HEK293T (cell line): Measurements from ENCODE around the gene EGFR.
"Not testable (repeated sequence)": the region's sequence is repeated elsewhere in the genome, so short reads cannot be mapped to it uniquely, and the experiment has no call there.

Experiments used
- CTCF ChIA-PET: fragments of 350-600 bp; formaldehyde crosslinking; extraction: SDS; loops from one replicate; lab custom pipeline; 2021; ENCODE audit warnings: antibody characterized with exemption, inconsistent platforms; lab: Yijun Ruan, JAX
- POLR2A ChIA-PET: fragments of 350-600 bp; formaldehyde crosslinking; extraction: SDS; loops from one replicate; lab custom pipeline; 2020; ENCODE audit warnings: antibody characterized with exemption, inconsistent platforms; lab: Yijun Ruan, JAX
- DNase-seq: peaks from one replicate; pipeline ENCODE4 v3.0.0; 2012; ENCODE audit warnings: mixed read lengths; ENCODE audit errors: extremely low spot score
- ARNT ChIP-seq: fragments of 450-650 bp; IDR thresholded peaks from 2 replicates; pipeline ENCODE4 v1.6.1; 2017; ENCODE audit warnings: mild to moderate bottlenecking
- BHLHE40 ChIP-seq: fragments of 450-650 bp; IDR thresholded peaks from 2 replicates; pipeline ENCODE4 v1.6.1; 2016; ENCODE audit warnings: mild to moderate bottlenecking, moderate library complexity, borderline replicate concordance
- CTBP1 ChIP-seq: fragments of 450-650 bp; IDR thresholded peaks from 2 replicates; pipeline ENCODE4 v1.6.1; 2016; ENCODE audit warnings: borderline replicate concordance
- ELF4 ChIP-seq: fragments of 450-650 bp; IDR thresholded peaks from 2 replicates; pipeline ENCODE4 v1.6.1; 2017; ENCODE audit warnings: antibody characterized with exemption
- FOXA1 ChIP-seq: fragments of 450-650 bp; IDR thresholded peaks from 2 replicates; pipeline ENCODE4 v1.6.1; 2016; ENCODE audit warnings: mild to moderate bottlenecking
- FOXK2 ChIP-seq: fragments of 450-650 bp; IDR thresholded peaks from 2 replicates; pipeline ENCODE4 v1.6.1; 2016; ENCODE audit warnings: mild to moderate bottlenecking
- FOXM1 ChIP-seq: fragments of 450-650 bp; IDR thresholded peaks from 2 replicates; pipeline ENCODE4 v1.6.1; 2017; ENCODE audit warnings: mild to moderate bottlenecking, borderline replicate concordance
- HDGF ChIP-seq: fragments of 450-650 bp; IDR thresholded peaks from 2 replicates; pipeline ENCODE4 v1.6.1; 2017; ENCODE audit warnings: antibody characterized with exemption, borderline replicate concordance
- L3MBTL2 ChIP-seq: fragments of 450-650 bp; conservative IDR thresholded peaks from 2 replicates; pipeline ENCODE4 v1.6.1; 2016; ENCODE audit warnings: mild to moderate bottlenecking
- LEF1 ChIP-seq: fragments of 450-650 bp; IDR thresholded peaks from 2 replicates; pipeline ENCODE4 v1.6.1; 2017; ENCODE audit warnings: mild to moderate bottlenecking, borderline replicate concordance
- NFRKB ChIP-seq: fragments of 450-650 bp; IDR thresholded peaks from 2 replicates; pipeline ENCODE4 v1.6.1; 2016; ENCODE audit warnings: mild to moderate bottlenecking, moderate library complexity
- PKNOX1 ChIP-seq: fragments of 450-650 bp; IDR thresholded peaks from 2 replicates; pipeline ENCODE4 v1.6.1; 2016
- SP1 ChIP-seq: fragments of 450-650 bp; IDR thresholded peaks from 2 replicates; pipeline ENCODE4 v1.6.1; 2017
- SUZ12 ChIP-seq: fragments of 450-650 bp; IDR thresholded peaks from 2 replicates; pipeline ENCODE4 v1.6.1; 2016; ENCODE audit warnings: mild to moderate bottlenecking
- TARDBP ChIP-seq: fragments of 450-650 bp; IDR thresholded peaks from 2 replicates; pipeline ENCODE4 v1.6.1; 2016
- ZNF384 ChIP-seq: fragments of 450-650 bp; IDR thresholded peaks from 2 replicates; pipeline ENCODE4 v1.6.1; 2016

Gene EGFR

GRCh38 chr7:55162476-55162875, 143.7 kb downstream of the EGFR start:
- POLR2A ChIA-PET = no interaction called here
- no peak for DNase-seq
- CTCF ChIA-PET = no interaction called here
- TF ChIP-seq LEF1 (no peak), FOXM1 (no peak), HDGF (no peak), PKNOX1 (no peak), NFRKB (no peak), L3MBTL2 (no peak), ARNT (no peak), ZNF384 (no peak), BHLHE40 (no peak)

DNA sequence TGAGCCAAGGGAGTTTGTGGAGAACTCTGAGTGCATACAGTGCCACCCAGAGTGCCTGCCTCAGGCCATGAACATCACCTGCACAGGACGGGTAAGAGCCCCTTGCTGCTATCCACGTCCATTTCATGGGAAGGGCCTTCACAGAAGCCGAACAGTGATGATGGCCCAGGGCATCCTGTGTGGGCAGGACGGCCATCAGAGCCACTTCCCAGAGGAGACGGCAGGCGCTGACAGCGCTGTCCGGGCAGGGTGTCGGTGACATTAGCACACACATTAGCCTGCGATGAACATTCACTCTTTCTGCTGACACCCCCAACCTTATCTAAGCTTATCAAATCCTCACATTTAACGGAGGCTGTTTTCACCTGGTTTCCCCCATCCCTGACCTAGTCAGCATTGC, 144.9 kb downstream of the EGFR start:
- TF ChIP-seq FOXK2 (no peak), CTBP1 (no peak), HDGF (no peak), SUZ12 (no peak), NFRKB (no peak), TARDBP (no peak)
- POLR2A ChIA-PET = no interaction called here
- DNase-seq = no peak
- CTCF ChIA-PET = no interaction called here

DNA sequence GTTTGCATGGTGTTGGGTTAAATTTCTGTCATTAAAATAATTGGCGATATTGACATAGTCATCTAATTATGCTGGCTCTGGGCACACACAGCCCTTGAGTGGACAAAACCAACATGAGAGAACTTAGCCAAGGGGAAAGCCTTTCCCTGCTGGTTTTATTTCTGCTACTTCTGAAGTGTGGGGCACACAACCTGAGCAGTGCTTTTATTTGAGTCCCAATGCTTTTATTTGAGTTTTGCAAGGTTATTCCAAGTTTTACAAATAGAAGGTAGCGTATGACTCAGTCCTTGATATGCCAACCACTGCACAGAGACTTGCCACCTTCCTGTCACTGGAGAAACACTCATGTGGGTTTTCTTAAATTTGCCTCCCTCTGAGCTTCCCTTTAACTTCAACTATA, 145.7 kb downstream of the EGFR start:
- POLR2A ChIA-PET = no interaction called here
- no peak for TF ChIP-seq LEF1
- TF ChIP-seq NFRKB = no peak
- TF ChIP-seq ARNT = no peak
- no peak for TF ChIP-seq FOXM1
- TF ChIP-seq SUZ12 = no peak
- TF ChIP-seq HDGF = no peak
- no peak for TF ChIP-seq SP1
- TF ChIP-seq CTBP1 = no peak
- no peak for TF ChIP-seq BHLHE40
- no peak for TF ChIP-seq FOXK2
- no peak for TF ChIP-seq FOXA1
- no peak for TF ChIP-seq ELF4
- TF ChIP-seq L3MBTL2 = no peak
- TF ChIP-seq TARDBP = no peak
- no peak for TF ChIP-seq PKNOX1
- no peak for TF ChIP-seq ZNF384
- DNase-seq = no peak
- CTCF ChIA-PET = no interaction called here

GRCh38 chr7:55165176-55165861, 146.5 kb downstream of the EGFR start:
- no peak for DNase-seq
- TF ChIP-seq LEF1 (no peak), PKNOX1 (no peak), FOXM1 (no peak), SP1 (no peak), HDGF (no peak), FOXA1 (no peak), TARDBP (no peak)
- POLR2A ChIA-PET = no interaction called here
- CTCF ChIA-PET = no interaction called here

- CTCF ChIA-PET, DNase-seq: not testable (repeated sequence)
- POLR2A ChIA-PET = interaction anchor here (0.7 kb wide), 1 partner anchor 939 kb away, joined by 4 read pairs; the partner anchor contains the start of gene CHCHD2
These were observed 148.5 kb downstream of the EGFR start for GRCh38 chr7:55167296-55167695.

DNA sequence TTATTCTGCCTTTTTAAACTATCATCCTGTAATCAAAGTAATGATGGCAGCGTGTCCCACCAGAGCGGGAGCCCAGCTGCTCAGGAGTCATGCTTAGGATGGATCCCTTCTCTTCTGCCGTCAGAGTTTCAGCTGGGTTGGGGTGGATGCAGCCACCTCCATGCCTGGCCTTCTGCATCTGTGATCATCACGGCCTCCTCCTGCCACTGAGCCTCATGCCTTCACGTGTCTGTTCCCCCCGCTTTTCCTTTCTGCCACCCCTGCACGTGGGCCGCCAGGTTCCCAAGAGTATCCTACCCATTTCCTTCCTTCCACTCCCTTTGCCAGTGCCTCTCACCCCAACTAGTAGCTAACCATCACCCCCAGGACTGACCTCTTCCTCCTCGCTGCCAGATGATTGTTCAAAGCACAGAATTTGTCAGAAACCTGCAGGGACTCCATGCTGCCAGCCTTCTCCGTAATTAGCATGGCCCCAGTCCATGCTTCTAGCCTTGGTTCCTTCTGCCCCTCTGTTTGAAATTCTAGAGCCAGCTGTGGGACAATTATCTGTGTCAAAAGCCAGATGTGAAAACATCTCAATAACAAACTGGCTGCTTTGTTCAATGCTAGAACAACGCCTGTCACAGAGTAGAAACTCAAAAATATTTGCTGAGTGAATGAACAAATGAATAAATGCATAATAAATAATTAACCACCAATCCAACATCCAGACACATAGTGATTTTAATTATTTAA, 151.7 kb downstream of the EGFR start:
- no peak for TF ChIP-seq PKNOX1
- TF ChIP-seq NFRKB = no peak
- no peak for TF ChIP-seq FOXK2
- no peak for TF ChIP-seq LEF1
- TF ChIP-seq CTBP1 = no peak
- TF ChIP-seq HDGF = no peak
- no peak for TF ChIP-seq ARNT
- TF ChIP-seq SP1 = no peak
- TF ChIP-seq ELF4 = no peak
- no peak for TF ChIP-seq BHLHE40
- TF ChIP-seq ZNF384 = no peak
- no peak for TF ChIP-seq L3MBTL2
- no peak for TF ChIP-seq SUZ12
- no peak for TF ChIP-seq TARDBP
- no peak for TF ChIP-seq FOXM1
- TF ChIP-seq FOXA1 = no peak
- ChIA-PET CTCF (no interaction called here), POLR2A (no interaction called here)
- no peak for DNase-seq
